ENCODE results near the gene TUSC7. TPM values are rescaled to one million over a fixed set of nuclear protein-coding genes. Genes with fewer than 3 reads are reported as not detected.

TUSC7 gene
- total and polyA plus RNA-seq, 8 donors = 0.10 TPM; not detected in 7

GRCh38 chr3:116669576-116669975, 40.0 kb upstream of the TUSC7 start:
- H3K4me3 ChIP-seq = no peak overlapping the region
- no peaks in the 10 kb centered on the region for H3K9me3 ChIP-seq
- ATAC-seq (no peak), DNase-seq (no peak)
- TF ChIP-seq, protein P1, sequence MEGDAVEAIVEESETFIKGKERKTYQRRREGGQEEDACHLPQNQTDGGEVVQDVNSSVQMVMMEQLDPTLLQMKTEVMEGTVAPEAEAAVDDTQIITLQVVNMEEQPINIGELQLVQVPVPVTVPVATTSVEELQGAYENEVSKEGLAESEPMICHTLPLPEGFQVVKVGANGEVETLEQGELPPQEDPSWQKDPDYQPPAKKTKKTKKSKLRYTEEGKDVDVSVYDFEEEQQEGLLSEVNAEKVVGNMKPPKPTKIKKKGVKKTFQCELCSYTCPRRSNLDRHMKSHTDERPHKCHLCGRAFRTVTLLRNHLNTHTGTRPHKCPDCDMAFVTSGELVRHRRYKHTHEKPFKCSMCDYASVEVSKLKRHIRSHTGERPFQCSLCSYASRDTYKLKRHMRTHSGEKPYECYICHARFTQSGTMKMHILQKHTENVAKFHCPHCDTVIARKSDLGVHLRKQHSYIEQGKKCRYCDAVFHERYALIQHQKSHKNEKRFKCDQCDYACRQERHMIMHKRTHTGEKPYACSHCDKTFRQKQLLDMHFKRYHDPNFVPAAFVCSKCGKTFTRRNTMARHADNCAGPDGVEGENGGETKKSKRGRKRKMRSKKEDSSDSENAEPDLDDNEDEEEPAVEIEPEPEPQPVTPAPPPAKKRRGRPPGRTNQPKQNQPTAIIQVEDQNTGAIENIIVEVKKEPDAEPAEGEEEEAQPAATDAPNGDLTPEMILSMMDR (IDR thresholded peaks at IDR 0.05) = no peak
- H3K36me3 ChIP-seq = no peaks in the 10 kb centered on the region
- H3K27ac ChIP-seq = no peak overlapping the region
- no peaks in the 10 kb centered on the region for H3K27me3 ChIP-seq
- intact Hi-C loops (cut with DNase I) = no loop called here
- H3K4me1 ChIP-seq = no peaks in the 10 kb centered on the region

GRCh38 chr3:116671151-116671550, 38.4 kb upstream of the TUSC7 start:
- TF ChIP-seq, protein P1 (IDR thresholded peaks at IDR 0.05) = no peak
- Histone ChIP-seq H3K36me3 (no peaks in the 10 kb centered on the region), H3K4me1 (no peaks in the 10 kb centered on the region), H3K27me3 (no peaks in the 10 kb centered on the region), H3K9me3 (no peaks in the 10 kb centered on the region), H3K27ac (no peak overlapping the region), H3K4me3 (no peak overlapping the region)
- intact Hi-C loops (cut with DNase I) = no loop called here
- DNase-seq (no peak), ATAC-seq (no peak)

DNA sequence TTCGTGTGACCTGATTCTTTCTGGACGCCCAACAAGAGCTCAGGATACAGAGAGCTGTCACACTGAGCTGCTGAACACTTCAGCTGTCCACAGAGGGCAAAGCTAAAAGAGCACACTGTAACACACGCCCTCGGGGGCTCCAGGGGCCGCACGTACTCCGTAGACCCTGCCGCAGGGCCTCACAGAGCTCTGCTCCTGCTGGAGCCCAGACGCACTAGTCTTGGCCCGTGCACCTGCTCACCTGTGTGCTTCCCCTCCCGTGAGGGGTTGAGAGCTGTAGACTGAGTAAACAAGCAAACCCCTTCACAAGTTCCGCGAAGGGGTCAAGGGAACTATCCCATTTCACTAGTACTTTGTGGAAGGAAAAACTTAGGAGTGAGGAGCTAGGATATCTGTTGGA, 30.7 kb upstream of the TUSC7 start:
- intact Hi-C loops (cut with DNase I) = no loop called here
- DNase-seq (peak in 1 of 4 donors; percentile 48), ATAC-seq (no peak)
- Histone ChIP-seq H3K4me1 (no peaks in the 10 kb centered on the region), H3K36me3 (no peaks in the 10 kb centered on the region), H3K27ac (no peak overlapping the region), H3K9me3 (no peaks in the 10 kb centered on the region), H3K27me3 (no peaks in the 10 kb centered on the region), H3K4me3 (no peak overlapping the region)
- TF ChIP-seq, protein P1 (IDR thresholded peaks at IDR 0.05) = no peak

GRCh38 chr3:116691041-116691440, 18.5 kb upstream of the TUSC7 start:
- no peak for DNase-seq
- intact Hi-C loops (cut with DNase I) = no loop called here
- no peak for ATAC-seq
- Histone ChIP-seq H3K27ac (no peak overlapping the region), H3K27me3 (no peaks in the 10 kb centered on the region), H3K4me3 (no peak overlapping the region), H3K4me1 (no peaks in the 10 kb centered on the region), H3K9me3 (peaks cover 0 to 3% of the 10 kb centered on the region in 2 donors), H3K36me3 (no peaks in the 10 kb centered on the region)
- TF ChIP-seq, protein P1 (IDR thresholded peaks at IDR 0.05) = no peak

DNA sequence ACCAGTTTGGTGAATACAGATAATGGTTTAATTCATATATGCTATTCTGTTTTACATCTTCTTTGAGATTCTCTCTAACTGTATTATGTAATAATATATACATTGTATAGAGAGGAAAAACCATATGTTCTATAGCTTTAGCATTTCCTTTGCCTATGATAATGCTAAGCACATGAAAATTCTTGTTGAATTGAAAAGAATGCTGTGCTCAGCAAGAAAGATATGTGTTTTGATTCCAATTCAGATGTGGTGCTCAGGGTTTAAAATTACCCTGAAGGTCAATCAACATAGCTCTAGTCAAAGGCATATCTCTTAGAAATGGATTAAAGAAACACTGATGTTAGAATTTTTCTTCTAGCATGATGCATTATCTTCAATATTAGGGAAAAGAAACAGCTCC, 8.5 kb upstream of the TUSC7 start:
- Histone ChIP-seq H3K4me1 (no peaks in the 10 kb centered on the region), H3K9me3 (no peaks in the 10 kb centered on the region), H3K36me3 (no peaks in the 10 kb centered on the region), H3K27ac (no peak overlapping the region), H3K4me3 (no peak overlapping the region), H3K27me3 (no peaks in the 10 kb centered on the region)
- ATAC-seq = no peak
- TF ChIP-seq, protein P1 (IDR thresholded peaks at IDR 0.05) = no peak
- DNase-seq = no peak
- intact Hi-C loops (cut with DNase I) = no loop called here
